TTC549 (cell line): ENCODE measurements around the gene THAP11.
"Not testable (repeated sequence)": the region's sequence is repeated elsewhere in the genome, so short reads cannot be mapped to it uniquely, and the experiment has no call there.

Experiments
- FAIRE-seq: peaks from 2 replicates; lab custom pipeline; 2012; peaks lifted over from hg19 to GRCh38; lab: Jason Lieb, UNC

THAP11 gene

GRCh38 chr16:67837190-67837589 is 4.9 kb upstream of the THAP11 start:
- FAIRE-seq = not testable (repeated sequence)

- no peak for FAIRE-seq
These were observed 4.3 kb upstream of the THAP11 start for GRCh38 chr16:67837811-67838210.

- no peak for FAIRE-seq
These were observed 813 bp upstream of the THAP11 start for GRCh38 chr16:67841198-67841815.

GRCh38 chr16:67842509-67843342 is 606 bp downstream of the THAP11 start:
- FAIRE-seq = no peak

- FAIRE-seq = no peak
These were observed 1.2 kb downstream of the THAP11 start for GRCh38 chr16:67843343-67843765.

- FAIRE-seq = no peak
These were observed 2.4 kb downstream of the THAP11 start for GRCh38 chr16:67844497-67844896.

- FAIRE-seq = no peak
These were observed 3.4 kb downstream of the THAP11 start for GRCh38 chr16:67845291-67846062.

- FAIRE-seq = no peak
These were observed 3.9 kb downstream of the THAP11 start for GRCh38 chr16:67846063-67846319.

GRCh38 chr16:67846320-67847063 is 4.4 kb downstream of the THAP11 start, which contains the start of gene NUTF2:
TSS of gene NUTF2 (plus strand) at chr16:67846933. CDS start at chr16:67865131, 18,198 bp downstream.
- FAIRE-seq = peak; percentile 51

GRCh38 chr16:67847064-67847861 is 5.1 kb downstream of the THAP11 start, which contains the start of gene CENPT:
TSS of gene CENPT (minus strand) at chr16:67847693. CDS start at chr16:67833859, 13,834 bp downstream.
- FAIRE-seq = no peak

- FAIRE-seq = no peak
These were observed 6.0 kb downstream of the THAP11 start for GRCh38 chr16:67848118-67848517.

- no peak for FAIRE-seq
These were observed 11.6 kb downstream of the THAP11 start for GRCh38 chr16:67853670-67854069.

- no peak for FAIRE-seq
These were observed 13.7 kb downstream of the THAP11 start for GRCh38 chr16:67855789-67856188.

GRCh38 chr16:67856927-67857546 is 14.9 kb downstream of the THAP11 start:
- FAIRE-seq = no peak

- no peak for FAIRE-seq
These were observed 15.6 kb downstream of the THAP11 start for GRCh38 chr16:67857547-67858233.

- FAIRE-seq = no peak
These were observed 16.4 kb downstream of the THAP11 start for GRCh38 chr16:67858500-67858899.

GRCh38 chr16:67860589-67861398 is 18.7 kb downstream of the THAP11 start:
- FAIRE-seq = no peak

GRCh38 chr16:67861877-67862276 is 19.8 kb downstream of the THAP11 start:
- FAIRE-seq = no peak
